Mucosa of stomach (tissue), 1 donor: Measurements from ENCODE around the gene CELF2.

ENCODE experiments used
- H3K27me3 ChIP-seq: one replicate; pipeline ENCODE4 v1.7.0; 2013; ENCODE audit warnings: mild to moderate bottlenecking, low read length; ENCODE audit not compliant: control insufficient read depth, insufficient read depth
- H3K36me3 ChIP-seq: one replicate; pipeline ENCODE4 v1.7.0; 2013; ENCODE audit warnings: low read length; ENCODE audit not compliant: control insufficient read depth, insufficient read depth
- H3K4me1 ChIP-seq: one replicate; pipeline ENCODE4 v1.7.0; 2013; ENCODE audit warnings: mild to moderate bottlenecking, low read length; ENCODE audit not compliant: control insufficient read depth, insufficient read depth
- H3K4me3 ChIP-seq: one replicate; pipeline ENCODE4 v1.7.0; 2013; ENCODE audit warnings: low read length
- H3K9ac ChIP-seq: one replicate; pipeline ENCODE4 v1.7.0; 2013; ENCODE audit warnings: mild to moderate bottlenecking, low read length, moderate library complexity
- H3K9me3 ChIP-seq: one replicate; pipeline ENCODE4 v1.7.0; 2013; ENCODE audit warnings: mild to moderate bottlenecking, low read length, moderate library complexity; ENCODE audit not compliant: control insufficient read depth
- donor health status: Pancreatic carcinoma.

CELF2 gene

DNA sequence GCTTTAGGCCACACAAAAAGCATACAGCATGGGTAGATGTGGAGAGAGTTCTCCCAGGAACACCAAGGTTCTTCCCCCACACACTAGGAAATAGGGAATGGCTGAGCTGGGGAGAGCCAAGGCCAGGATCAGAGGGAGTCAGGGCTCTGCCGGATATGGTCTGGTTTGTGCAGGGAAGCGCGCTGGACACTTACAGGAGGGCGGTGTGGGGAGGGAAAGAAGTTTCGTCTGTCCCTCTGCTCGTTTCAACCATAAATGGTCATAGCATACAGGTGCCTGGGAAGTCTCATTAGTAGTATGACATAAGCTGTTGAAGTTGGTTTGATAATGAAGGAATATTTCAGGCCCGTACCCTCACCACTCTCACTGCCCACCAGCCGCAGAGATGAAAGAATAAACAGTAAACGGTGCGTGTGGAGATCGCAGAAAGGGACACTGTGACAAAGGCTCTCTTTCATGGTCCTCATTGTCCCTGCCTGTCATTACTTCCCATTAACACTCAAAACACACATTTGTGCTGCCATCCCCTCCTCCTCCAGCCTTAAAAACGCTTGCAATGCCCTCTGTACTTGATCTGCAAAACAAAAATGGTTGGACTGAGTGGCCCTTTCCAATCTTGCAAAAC lies 207.2 kb downstream of the CELF2 start:
- Histone ChIP-seq H3K36me3 (no peaks in the 10 kb centered on the region), H3K4me1 (no peaks in the 10 kb centered on the region), H3K4me3 (no peak overlapping the region)

DNA sequence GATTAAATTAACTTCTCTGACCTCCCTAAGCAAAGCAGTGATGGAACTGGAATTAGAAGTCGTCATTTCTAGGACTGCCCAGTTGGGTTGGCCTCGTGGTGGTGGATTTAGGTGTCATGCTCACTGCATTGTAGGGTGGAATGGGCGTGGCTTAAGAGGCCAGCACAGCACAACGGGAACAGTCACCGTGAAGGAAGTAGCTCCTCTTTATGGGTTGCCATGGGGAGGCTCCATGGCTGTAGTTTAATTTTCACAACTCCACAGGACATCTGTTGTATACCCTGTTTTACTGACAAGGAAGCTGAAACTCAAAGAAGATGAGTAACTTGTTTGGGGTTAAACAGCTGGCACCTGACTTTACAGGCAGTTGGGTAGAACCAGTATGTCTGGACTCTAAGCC lies 208.3 kb downstream of the CELF2 start:
- Histone ChIP-seq H3K27me3 (no peaks in the 10 kb centered on the region), H3K4me3 (no peak overlapping the region), H3K9ac (no peak overlapping the region), H3K36me3 (no peaks in the 10 kb centered on the region), H3K9me3 (no peaks in the 10 kb centered on the region), H3K4me1 (no peaks in the 10 kb centered on the region)

More for the DNA sequence above, 207.2 kb downstream of the CELF2 start:
- H3K27me3 ChIP-seq = no peaks in the 10 kb centered on the region
- H3K9me3 ChIP-seq = no peaks in the 10 kb centered on the region
- H3K9ac ChIP-seq = no peak overlapping the region

DNA sequence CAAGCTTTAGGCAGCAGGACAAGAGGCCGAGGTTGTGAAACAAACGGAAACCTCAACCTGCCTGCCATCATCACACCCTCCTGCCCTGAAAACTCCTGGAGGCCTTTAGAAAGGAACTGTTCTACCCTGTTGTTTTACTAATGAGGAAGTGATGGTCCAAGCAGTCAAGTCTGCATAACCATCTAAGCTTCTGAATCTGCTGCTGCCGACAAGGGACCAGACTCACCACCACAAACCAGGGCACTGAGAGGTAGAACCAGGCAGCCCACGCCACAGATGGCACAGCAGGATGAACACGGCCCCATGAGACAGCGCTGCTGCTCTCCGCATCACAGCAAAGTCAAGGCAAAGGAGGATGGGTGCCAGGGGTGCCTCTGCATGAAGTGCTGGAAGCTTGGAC lies 209.4 kb downstream of the CELF2 start:
- Histone ChIP-seq H3K4me3 (no peak overlapping the region), H3K36me3 (no peaks in the 10 kb centered on the region), H3K4me1 (no peaks in the 10 kb centered on the region), H3K9me3 (no peaks in the 10 kb centered on the region), H3K27me3 (no peaks in the 10 kb centered on the region), H3K9ac (no peak overlapping the region)

DNA sequence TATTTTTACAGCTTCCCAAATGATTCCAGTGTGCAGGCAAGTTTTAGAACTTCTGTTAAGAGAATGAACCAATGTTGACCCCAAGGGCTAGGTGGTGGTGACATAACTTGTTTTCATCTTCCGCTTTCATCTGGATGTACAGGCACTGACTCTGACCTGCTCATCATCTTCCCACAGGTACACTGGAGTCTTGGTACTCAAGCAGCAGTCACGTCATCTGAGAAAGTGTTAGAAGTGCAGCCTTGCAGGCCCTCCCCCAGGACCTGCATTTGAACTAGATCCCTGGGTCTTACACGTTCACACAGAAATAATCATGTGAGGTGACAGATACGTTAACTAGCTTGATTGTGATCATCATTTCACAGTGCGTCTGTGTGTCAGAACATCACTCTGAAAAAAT lies 212.2 kb downstream of the CELF2 start:
- H3K36me3 ChIP-seq = no peaks in the 10 kb centered on the region
- no peaks in the 10 kb centered on the region for H3K9me3 ChIP-seq
- H3K4me3 ChIP-seq = no peak overlapping the region
- no peaks in the 10 kb centered on the region for H3K27me3 ChIP-seq
- H3K9ac ChIP-seq = no peak overlapping the region
- no peaks in the 10 kb centered on the region for H3K4me1 ChIP-seq

DNA sequence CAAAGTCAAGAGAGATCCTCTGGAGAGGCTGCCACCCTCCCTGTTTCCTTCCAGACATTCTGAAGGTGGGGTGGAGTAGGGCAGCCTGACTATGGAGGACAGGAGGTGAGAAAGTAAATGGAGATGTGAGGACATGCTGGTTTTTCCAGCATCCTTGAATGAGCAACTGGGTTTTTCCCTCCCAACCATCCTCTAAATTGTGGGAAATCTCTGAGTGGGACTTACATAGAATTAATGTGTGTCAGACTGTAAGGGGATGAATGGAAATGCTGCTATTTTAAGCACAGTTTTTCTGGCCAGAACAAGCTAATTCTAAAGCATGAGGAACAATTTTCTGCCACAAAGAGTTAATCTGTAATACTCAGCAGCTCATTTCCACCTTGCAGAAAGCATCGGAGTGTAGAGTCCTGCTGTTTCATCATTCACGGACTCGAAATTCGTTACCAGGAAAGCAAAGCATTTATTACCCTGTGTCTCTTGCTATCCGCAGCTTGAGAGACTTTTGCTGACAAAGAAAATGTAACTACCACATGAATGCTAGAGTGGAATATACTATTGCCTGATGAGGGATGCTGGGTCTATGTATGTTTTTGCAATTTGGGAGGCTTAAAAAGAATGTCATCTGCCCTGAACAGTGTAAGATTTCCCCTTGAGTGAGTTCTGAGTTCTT lies 213.0 kb downstream of the CELF2 start:
- Histone ChIP-seq H3K4me3 (no peak overlapping the region), H3K4me1 (no peaks in the 10 kb centered on the region), H3K36me3 (no peaks in the 10 kb centered on the region), H3K9me3 (no peaks in the 10 kb centered on the region), H3K9ac (no peak overlapping the region), H3K27me3 (no peaks in the 10 kb centered on the region)

DNA sequence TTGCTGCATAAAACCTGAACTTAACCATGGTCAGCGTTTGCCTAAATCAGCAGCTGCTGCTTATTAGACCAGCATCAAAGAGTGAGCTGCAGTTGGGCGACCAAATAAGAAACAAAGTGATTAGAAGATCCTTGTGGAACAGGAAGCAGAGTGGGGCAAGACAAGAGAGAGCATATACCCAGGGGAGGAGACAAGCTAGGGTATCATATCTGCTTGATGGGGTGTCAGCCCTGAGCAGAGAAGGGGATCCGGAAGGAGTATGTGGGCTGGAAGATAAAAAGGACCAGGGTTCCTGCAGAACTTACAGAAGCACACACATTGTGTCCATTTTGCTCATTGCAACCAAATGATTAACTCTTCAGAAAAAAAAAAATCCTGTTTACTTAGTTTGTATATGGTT lies 213.6 kb downstream of the CELF2 start:
- H3K36me3 ChIP-seq = no peaks in the 10 kb centered on the region

DNA sequence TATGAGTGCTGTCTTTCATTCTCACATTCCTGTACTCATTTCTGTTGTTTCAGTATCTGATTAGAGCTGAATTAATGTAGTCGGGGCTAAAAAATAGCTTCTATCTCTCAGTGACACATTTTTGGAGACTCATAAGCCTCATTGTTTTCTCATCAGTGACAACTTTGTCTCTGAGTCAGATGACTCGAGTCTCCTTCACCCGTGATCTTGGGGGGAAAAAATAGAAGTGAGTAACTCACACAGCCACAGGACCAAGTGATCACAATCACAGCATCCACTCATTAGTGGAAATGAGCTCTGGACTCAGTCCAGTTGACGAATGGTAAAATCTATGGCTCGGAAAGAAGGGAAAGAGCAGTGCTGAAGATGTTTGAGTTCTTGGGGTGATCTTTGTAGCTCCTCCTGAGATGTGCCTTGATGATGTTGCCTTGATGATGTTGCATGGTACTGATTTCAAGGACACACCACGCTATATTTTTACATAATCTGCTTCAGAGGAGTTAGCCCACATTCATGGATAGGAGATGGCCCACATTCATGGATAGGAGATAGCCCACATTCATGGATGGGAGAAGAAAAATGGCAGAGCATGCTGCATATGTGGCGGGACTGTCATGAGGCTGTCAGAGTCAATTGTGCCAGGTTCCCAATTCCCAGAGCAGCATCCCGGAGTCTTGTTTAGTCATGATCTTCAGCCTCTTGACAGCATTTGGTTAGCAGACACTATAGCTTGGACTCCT lies 214.7 kb downstream of the CELF2 start:
- Histone ChIP-seq H3K4me1 (no peaks in the 10 kb centered on the region), H3K9me3 (no peaks in the 10 kb centered on the region), H3K36me3 (no peaks in the 10 kb centered on the region), H3K4me3 (no peak overlapping the region), H3K9ac (no peak overlapping the region), H3K27me3 (no peaks in the 10 kb centered on the region)

More for the DNA sequence above, 213.6 kb downstream of the CELF2 start:
- Histone ChIP-seq H3K4me1 (no peaks in the 10 kb centered on the region), H3K27me3 (no peaks in the 10 kb centered on the region), H3K9me3 (no peaks in the 10 kb centered on the region), H3K4me3 (no peak overlapping the region), H3K9ac (no peak overlapping the region)

DNA sequence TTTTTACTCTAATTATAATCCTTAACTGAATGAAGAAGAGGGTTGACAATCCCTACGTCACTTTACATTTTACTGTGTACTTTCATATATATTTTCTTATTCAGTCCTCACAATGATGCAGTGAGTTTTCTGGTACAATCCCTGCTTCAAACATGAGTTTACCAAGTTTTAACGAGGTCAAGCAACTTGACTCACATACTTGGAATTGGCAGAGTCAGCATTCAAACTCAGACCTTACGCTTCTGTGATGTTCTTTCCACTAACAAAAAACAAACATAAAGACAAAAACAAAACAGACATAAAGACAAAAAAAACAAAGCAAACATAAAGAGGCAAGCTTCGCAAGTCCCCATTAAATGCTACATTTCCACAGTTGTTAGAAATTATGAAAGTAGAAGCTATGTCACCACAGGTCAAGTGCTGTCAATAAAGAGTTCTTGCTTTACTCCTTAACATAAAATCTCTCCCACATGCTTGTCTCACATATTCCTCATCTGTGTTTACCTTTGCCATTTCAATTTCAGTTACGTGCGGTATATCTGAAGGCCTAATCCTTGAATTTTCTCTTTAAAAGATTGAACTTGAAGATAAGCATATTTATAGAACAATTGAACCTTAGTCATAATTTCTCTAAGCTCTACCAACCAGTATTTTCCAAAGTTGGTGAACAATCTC lies 217.3 kb downstream of the CELF2 start:
- Histone ChIP-seq H3K4me1 (no peaks in the 10 kb centered on the region), H3K9me3 (no peaks in the 10 kb centered on the region), H3K36me3 (no peaks in the 10 kb centered on the region), H3K4me3 (no peak overlapping the region), H3K9ac (no peak overlapping the region), H3K27me3 (no peaks in the 10 kb centered on the region)

DNA sequence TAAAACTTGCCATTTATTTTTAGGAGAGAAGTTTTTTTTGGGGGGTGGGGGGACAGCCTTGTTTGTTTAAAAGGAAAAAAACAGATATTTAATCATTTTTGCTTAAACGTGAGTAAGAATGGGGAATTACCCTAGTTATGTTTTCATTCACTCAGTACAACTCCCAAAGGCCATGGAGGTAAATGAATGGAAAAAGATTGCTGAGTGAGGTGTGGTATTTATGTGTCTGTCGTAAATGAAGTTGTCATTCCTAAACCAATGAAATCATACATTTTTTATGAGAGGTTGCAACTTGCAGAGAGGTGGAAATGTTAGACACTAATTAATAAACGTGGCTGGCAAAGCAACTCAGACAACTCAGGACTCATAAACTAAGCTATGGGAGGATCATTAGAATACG lies 218.1 kb downstream of the CELF2 start:
- Histone ChIP-seq H3K9me3 (no peaks in the 10 kb centered on the region), H3K36me3 (no peaks in the 10 kb centered on the region), H3K4me3 (no peak overlapping the region), H3K27me3 (no peaks in the 10 kb centered on the region), H3K9ac (no peak overlapping the region), H3K4me1 (no peaks in the 10 kb centered on the region)

DNA sequence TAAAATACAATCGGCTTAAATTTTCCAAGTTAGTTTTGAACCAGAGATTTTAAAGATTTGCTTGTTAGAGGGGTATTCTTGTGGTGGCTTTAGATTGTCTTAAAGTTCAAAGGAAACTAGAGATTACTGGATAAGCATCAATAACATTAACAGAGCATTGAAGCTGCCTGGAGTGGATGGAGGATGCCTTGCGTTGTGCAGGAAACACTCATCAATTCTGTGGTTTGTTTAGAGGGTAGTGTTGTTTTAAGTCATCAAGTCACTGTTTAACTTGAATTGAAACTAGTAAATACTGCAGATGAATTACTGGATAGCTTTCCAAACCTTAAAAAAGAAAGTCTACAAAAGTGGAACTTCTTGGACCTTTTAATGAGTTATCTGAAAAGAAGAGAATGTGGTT lies 218.6 kb downstream of the CELF2 start:
- no peaks in the 10 kb centered on the region for H3K4me1 ChIP-seq
- H3K27me3 ChIP-seq = no peaks in the 10 kb centered on the region
- H3K9me3 ChIP-seq = no peaks in the 10 kb centered on the region
- H3K36me3 ChIP-seq = no peaks in the 10 kb centered on the region
- no peak overlapping the region for H3K4me3 ChIP-seq
- no peak overlapping the region for H3K9ac ChIP-seq

DNA sequence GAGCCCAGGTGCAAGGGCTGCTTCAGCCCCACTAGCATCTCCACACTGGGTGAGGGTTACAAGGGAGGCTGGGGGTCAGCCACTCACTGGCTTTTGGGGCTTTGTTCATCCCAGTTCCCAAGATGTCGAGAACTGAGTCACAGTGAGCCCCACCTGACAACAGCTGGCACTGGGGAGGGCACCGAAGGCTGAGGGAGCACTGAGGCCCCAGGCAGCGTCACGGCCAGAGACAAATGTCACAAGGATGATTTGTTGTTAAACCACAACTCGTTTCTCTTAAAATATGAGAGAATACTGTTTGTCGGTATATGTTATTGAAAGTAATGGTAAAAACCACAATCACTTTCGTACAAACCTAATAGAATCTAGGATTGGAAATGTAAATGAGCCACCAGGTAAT lies 219.9 kb downstream of the CELF2 start:
- Histone ChIP-seq H3K36me3 (no peaks in the 10 kb centered on the region), H3K4me3 (no peak overlapping the region), H3K4me1 (no peaks in the 10 kb centered on the region), H3K9ac (no peak overlapping the region), H3K27me3 (no peaks in the 10 kb centered on the region), H3K9me3 (no peaks in the 10 kb centered on the region)

DNA sequence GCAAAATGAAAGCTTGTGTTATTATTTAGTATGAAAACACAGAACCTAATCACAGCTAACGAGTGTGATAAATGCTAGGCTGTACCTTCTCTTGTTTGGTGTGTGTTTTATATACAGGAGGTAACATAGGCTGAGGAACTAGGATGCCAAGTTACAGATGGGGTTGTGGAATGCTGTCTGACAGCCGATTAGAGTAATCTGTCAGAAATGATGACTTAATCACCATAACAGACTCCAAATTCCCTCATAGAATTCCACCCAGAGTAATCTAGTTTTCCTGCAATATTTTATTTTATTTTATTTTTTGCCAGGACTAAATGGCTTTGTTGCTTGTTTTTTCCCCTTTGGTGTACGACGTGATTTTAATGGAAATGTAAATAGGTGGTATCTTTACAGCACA lies 221.2 kb downstream of the CELF2 start:
- Histone ChIP-seq H3K9ac (no peak overlapping the region), H3K36me3 (no peaks in the 10 kb centered on the region), H3K4me1 (no peaks in the 10 kb centered on the region), H3K4me3 (no peak overlapping the region), H3K27me3 (no peaks in the 10 kb centered on the region), H3K9me3 (no peaks in the 10 kb centered on the region)
